Stomach (tissue), 9 donors: Measurements from ENCODE around the gene ITGAD. TPM values are rescaled to one million over a fixed set of nuclear protein-coding genes. Genes with fewer than 3 reads are reported as not detected.

Source experiments
- DNase-seq, 2 donors: peaks; one replicate each; pipeline versions ENCODE4 v3.0.0 to v3.0.0-alpha.2; 2013 to 2019
- H3K27ac ChIP-seq, 5 donors: fragments of 200-600 bp in 4 of 5; sonication (generic) in 4 of 5; one replicate each; pipeline ENCODE4 v1.5.1; 2013 to 2019; ENCODE audit warnings: mild to moderate bottlenecking in 1 of 5, moderate library complexity in 1 of 5
- H3K27me3 ChIP-seq, 3 donors: fragments of 200-600 bp; sonication (generic); one replicate each; pipeline ENCODE4 v1.5.1; 2017 to 2019; ENCODE audit warnings: mixed run types in 1 of 3
- H3K36me3 ChIP-seq, 4 donors: fragments of 200-600 bp; sonication (generic); 1 replicate in 3 of 4; 2 replicates in 1 of 4; pipeline ENCODE4 v1.5.1; 2016 to 2019
- H3K4me1 ChIP-seq, 4 donors: fragments of 200-600 bp; sonication (generic); one replicate each; pipeline ENCODE4 v1.5.1; 2016 to 2019
- H3K4me3 ChIP-seq, 4 donors: fragments of 200-600 bp; sonication (generic) in 3 of 4; one replicate each; pipeline ENCODE4 v1.5.1; 2016 to 2019; ENCODE audit warnings: mild to moderate bottlenecking in 1 of 4
- H3K9me3 ChIP-seq, 4 donors: fragments of 200-600 bp; sonication (generic); one replicate each; pipeline ENCODE4 v1.5.1; 2016 to 2019
- CTCF ChIP-seq, 7 experiments: fragments of 450-650 bp in 4 of 7; fragments of 200-600 bp in 3 of 7; sonication (generic) in 3 of 7; IDR thresholded peaks; one replicate each; pipeline ENCODE4 v1.5.1; 2016 to 2019; ENCODE audit warnings: antibody characterized with exemption in 7 of 7, control low read depth in 2 of 7, mild to moderate bottlenecking in 1 of 7
- EP300 ChIP-seq: sonication (generic); formaldehyde crosslinking; IDR thresholded peaks from one replicate; pipeline ENCODE4 v1.6.1; 2017; ENCODE audit warnings: antibody characterized with exemption
- POLR2A ChIP-seq, 4 donors: fragments of 450-650 bp; IDR thresholded peaks; one replicate each; pipeline ENCODE4 v1.6.1; 2016; ENCODE audit warnings: antibody characterized with exemption in 4 of 4, control low read depth in 2 of 4, mild to moderate bottlenecking in 1 of 4, moderate library complexity in 1 of 4
- POLR2AphosphoS5 ChIP-seq, 3 donors: sonication (generic); formaldehyde crosslinking; IDR thresholded peaks; one replicate each; pipeline ENCODE4 v1.6.1; 2016; ENCODE audit warnings: antibody characterized with exemption in 3 of 3
- WGBS, 5 donors: extraction: QIAGEN DNeasy Blood & Tissue Kit in 3 of 5; methylation state at CpG; one replicate each; pipeline versions ENCODE4 v1.1.5 to v1.1.7; 2013 to 2018; 5-methylcytosine and 5-hydroxymethylcytosine counted together
- intact Hi-C: fragments of 100-400 bp; cut with DNase I; formaldehyde crosslinking; loops from one replicate; pipeline ENCODE4 v1.15.1; 2023; ENCODE audit warnings: low total_unique reads
- polyA plus RNA-seq, 3 donors: library from polyadenylated mRNA; stranded (reverse); fragments of 200-250 nt; gene quantifications; one replicate each; pipeline ENCODE4 v1.2.3, GENCODE V29; 2013
- total RNA-seq, 5 donors: library from RNA; depleted of rRNA; stranded (reverse); fragments of >200 nt; gene quantifications; one replicate each; pipeline versions ENCODE4 v1.1.0 to v1.2.3, GENCODE V29; 2014 to 2016
- donor health status: healthy with polysubstance abuse.
- donor health status: Bipolar disorder and iron deficiency.
- donor health status: healthy.

The ITGAD gene
- total and polyA plus RNA-seq, 8 donors = 0.29 to 0.37 TPM; not detected in 6

- H3K36me3 ChIP-seq = peaks cover 45 to 61% (median 58%) of the 10 kb centered on the region in 4 donors
- WGBS, 5 donors = 86 to 95% (median 91%) methylated on average over 19 to 20 of the region's 20 CpGs
Observed at GRCh38 chr16:31465788-31466370, 72.7 kb downstream of the ITGAD start.

GRCh38 chr16:31466381-31466841, 73.3 kb downstream of the ITGAD start:
- H3K4me1 ChIP-seq = peaks cover 6 to 11% (median 8%) of the 10 kb centered on the region in 4 donors
- no peaks in the 10 kb centered on the region for H3K27me3 ChIP-seq
- no peaks in the 10 kb centered on the region for H3K9me3 ChIP-seq
- intact Hi-C loops = no loop called here
- H3K36me3 ChIP-seq = peaks cover 45 to 60% (median 58%) of the 10 kb centered on the region in 4 donors
- H3K4me3 ChIP-seq = no peak overlapping the region
- TF ChIP-seq EP300 (no peak), POLR2A (IDR thresholded peaks at IDR 0.05) (no peak), CTCF (IDR thresholded peaks at IDR 0.05) (no peak), POLR2AphosphoS5 (IDR thresholded peaks at IDR 0.05) (no peak)
- no peak overlapping the region for H3K27ac ChIP-seq
- DNase-seq = no peak
- 87 to 95% (median 91%) methylated on average over 14 to 18 of the region's 18 CpGs for whole genome bisulfite sequencing, 5 donors

More at GRCh38 chr16:31465788-31466370, 72.7 kb downstream of the ITGAD start:
- Histone ChIP-seq H3K27ac (no peak overlapping the region), H3K4me1 (peaks cover 2 to 11% (median 4%) of the 10 kb centered on the region in 4 donors), H3K4me3 (no peak overlapping the region), H3K27me3 (no peaks in the 10 kb centered on the region), H3K9me3 (no peaks in the 10 kb centered on the region)
- DNase-seq = no peak
- TF ChIP-seq POLR2A (IDR thresholded peaks at IDR 0.05) (no peak), POLR2AphosphoS5 (IDR thresholded peaks at IDR 0.05) (no peak), CTCF (IDR thresholded peaks at IDR 0.05) (no peak), EP300 (no peak)
- intact Hi-C loops = no loop called here

- intact Hi-C loops = no loop called here
- Histone ChIP-seq H3K27me3 (peaks cover 0 to 7% (median 0%) of the 10 kb centered on the region in 3 donors), H3K36me3 (peaks cover 38 to 52% (median 52%) of the 10 kb centered on the region in 4 donors), H3K27ac (no peak overlapping the region), H3K4me3 (no peak overlapping the region), H3K9me3 (no peaks in the 10 kb centered on the region), H3K4me1 (peaks cover 6 to 16% (median 16%) of the 10 kb centered on the region in 4 donors)
- peak in 1 of 2 donors; percentile 10 for DNase-seq
- TF ChIP-seq EP300 (no peak), CTCF (IDR thresholded peaks at IDR 0.05) (no peak), POLR2A (IDR thresholded peaks at IDR 0.05) (no peak), POLR2AphosphoS5 (IDR thresholded peaks at IDR 0.05) (no peak)
- 82 to 95% (median 84%) methylated on average over 5 of the region's 5 CpGs for WGBS, 5 donors
Observed at GRCh38 chr16:31467151-31467773, 74.1 kb downstream of the ITGAD start.

GRCh38 chr16:31467858-31468257, 74.7 kb downstream of the ITGAD start:
- H3K4me1 ChIP-seq = peaks cover 6 to 22% (median 22%) of the 10 kb centered on the region in 4 donors
- no peaks in the 10 kb centered on the region for H3K9me3 ChIP-seq
- H3K27ac ChIP-seq = no peak overlapping the region
- no peak overlapping the region for H3K4me3 ChIP-seq
- 84 to 99% (median 93%) methylated on average over 5 of the region's 5 CpGs for WGBS, 5 donors
- intact Hi-C loops = no loop called here
- TF ChIP-seq POLR2A (IDR thresholded peaks at IDR 0.05) (no peak), POLR2AphosphoS5 (IDR thresholded peaks at IDR 0.05) (no peak), EP300 (no peak), CTCF (IDR thresholded peaks at IDR 0.05) (no peak)
- no peak for DNase-seq
- H3K27me3 ChIP-seq = peaks cover 0 to 13% (median 0%) of the 10 kb centered on the region in 3 donors
- peaks cover 32 to 46% (median 46%) of the 10 kb centered on the region in 4 donors for H3K36me3 ChIP-seq
